Left cardiac atrium (tissue), 4 donors: ENCODE measurements around the gene IFI16. TPM values are rescaled to one million over a fixed set of nuclear protein-coding genes. Genes with fewer than 3 reads are reported as not detected.
A peak's percentile ranks its signal among the peaks of the same experiment; 100 is the strongest.

Source experiments
- ATAC-seq, 2 donors: fragments of 200-7000 bp; cut with Tn5 transposase; one replicate each; pipeline ENCODE4 v1.9.1; 2020; ENCODE audit warnings: mild to moderate bottlenecking in 2 of 2, moderate library complexity in 2 of 2
- DNase-seq: peaks from one replicate; pipeline ENCODE4 v3.0.0-alpha.2; 2020
- intact Hi-C, 2 donors: fragments of 100-400 bp; cut with DNase I; formaldehyde crosslinking; loops; one replicate each; pipeline versions ENCODE4 v1.14.1 to v1.15.1; 2022 to 2023
- long read RNA-seq: library from polyadenylated mRNA; unstranded; transcript quantifications from one replicate; pipeline ENCODE4 v2.0.0, GENCODE V29; 2021
- total RNA-seq, 2 donors: library from RNA; stranded (reverse); fragmentation: NEBNext Ultra II Directional; extraction: Animal tissue kit (Norgen Biotek cat#: 25700); gene quantifications; one replicate each; pipeline ENCODE4 v1.2.1, GENCODE V29; 2021
- donor health status: DM: no; HTN: yes; CAD: no.
- donor health status: DM: no; HTN: yes; CAD: no; lungs with severe emphysema.
- donor health status: DM: yes; HTN: yes; CAD: no.
- donor health status: Dilated cardiomyopathy.

IFI16 gene
- 10 to 100 TPM; 43.7 to 67.7 TPM for total RNA-seq
- long read RNA-seq, partial matches to known transcripts, result 4 of 11 reads
- long read RNA-seq, other reads (novel, unspliced or antisense), result 3 of 11 reads

DNA sequence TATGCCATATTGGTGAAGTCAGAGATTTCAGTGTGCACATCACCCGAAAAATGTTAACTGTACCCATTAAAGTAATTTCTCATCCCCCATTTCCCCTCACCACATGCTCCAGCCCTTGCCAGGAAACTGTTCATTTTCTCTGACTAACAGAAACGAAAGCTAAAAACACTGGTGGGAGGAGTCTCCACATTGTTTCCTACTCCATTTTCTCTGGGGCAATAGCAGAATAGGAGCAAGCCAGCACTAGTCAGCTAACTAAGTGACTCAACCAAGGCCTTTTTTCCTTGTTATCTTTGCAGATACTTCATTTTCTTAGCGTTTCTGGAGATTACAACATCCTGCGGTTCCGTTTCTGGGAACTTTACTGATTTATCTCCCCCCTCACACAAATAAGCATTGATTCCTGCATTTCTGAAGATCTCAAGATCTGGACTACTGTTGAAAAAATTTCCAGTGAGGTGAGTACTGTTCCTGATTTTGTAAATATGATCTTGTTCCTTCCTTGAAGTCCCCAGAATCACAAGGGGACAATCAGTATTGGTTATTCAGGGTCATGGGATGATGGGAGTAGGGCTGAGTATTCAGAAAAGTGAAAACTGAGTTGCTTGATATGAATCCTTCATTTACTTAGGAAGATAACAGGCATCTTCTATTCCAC is at the start of gene IFI16:
Gene IFI16 (plus strand): TSS at position 204 of the 658 bp plus-strand sequence. CDS start 4,774 bp downstream, outside the sequence.
- peak; percentile 92 to 95 for ATAC-seq
- intact Hi-C loops, result no loop called here
- DNase-seq, result peak; percentile 54

DNA sequence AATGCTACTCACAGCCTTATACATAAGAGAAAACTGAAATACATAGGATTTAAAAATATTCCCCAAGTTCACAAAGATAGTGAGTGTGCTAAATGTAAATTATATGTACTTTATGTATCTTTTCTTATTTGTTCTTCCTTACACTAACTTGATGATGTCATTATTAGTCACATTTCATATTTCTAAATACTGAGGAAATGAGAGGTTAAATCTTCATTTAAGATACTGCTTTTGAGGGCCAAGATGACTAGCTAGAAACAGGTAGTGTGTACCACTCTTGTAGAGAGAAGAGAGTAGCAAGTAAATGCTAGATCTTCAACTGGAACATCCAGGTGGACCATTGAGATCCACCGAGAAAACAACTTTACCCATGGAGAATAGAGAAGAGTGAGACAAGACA is 48.5 kb upstream of the IFI16 start:
- DNase-seq (no peak), ATAC-seq (no peak)
- intact Hi-C loops, result no loop called here

- ATAC-seq (no peak), DNase-seq (no peak)
- intact Hi-C loops, result no loop called here
Measured at GRCh38 chr1:158962983-158963382, 46.7 kb upstream of the IFI16 start.

- intact Hi-C loops, result no loop called here
- ATAC-seq, result no peak
- no peak for DNase-seq
Measured at GRCh38 chr1:158969166-158969565, 40.5 kb upstream of the IFI16 start.

- DNase-seq, result no peak
- intact Hi-C loops, result no loop called here
- no peak for ATAC-seq
Measured at GRCh38 chr1:158969855-158970254, 39.9 kb upstream of the IFI16 start.

DNA sequence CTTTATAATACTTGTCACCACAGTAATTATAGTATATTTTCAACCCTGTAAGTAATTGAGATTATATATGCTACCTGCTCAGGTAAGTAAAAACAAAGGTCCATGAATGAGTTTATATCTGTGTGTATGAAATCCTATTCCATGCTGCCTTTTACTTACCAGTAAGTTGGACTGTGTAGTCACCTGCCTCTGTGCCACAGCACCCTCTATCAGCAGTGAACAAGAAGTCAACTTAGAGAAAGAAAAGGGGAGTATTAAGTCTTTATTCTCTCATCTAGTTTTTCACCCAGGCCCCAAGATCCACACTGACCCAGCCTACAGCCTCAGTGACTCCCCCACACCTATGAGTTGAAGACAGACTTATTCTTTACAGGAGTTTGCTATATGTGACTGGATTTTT is 36.9 kb upstream of the IFI16 start:
- intact Hi-C loops, result no loop called here
- ATAC-seq, result no peak
- no peak for DNase-seq

GRCh38 chr1:158976219-158976618 is 33.5 kb upstream of the IFI16 start:
- no peak for ATAC-seq
- intact Hi-C loops, result no loop called here
- DNase-seq, result no peak

- ATAC-seq (no peak), DNase-seq (no peak)
Measured at GRCh38 chr1:158978730-158979129, 31.0 kb upstream of the IFI16 start.

DNA sequence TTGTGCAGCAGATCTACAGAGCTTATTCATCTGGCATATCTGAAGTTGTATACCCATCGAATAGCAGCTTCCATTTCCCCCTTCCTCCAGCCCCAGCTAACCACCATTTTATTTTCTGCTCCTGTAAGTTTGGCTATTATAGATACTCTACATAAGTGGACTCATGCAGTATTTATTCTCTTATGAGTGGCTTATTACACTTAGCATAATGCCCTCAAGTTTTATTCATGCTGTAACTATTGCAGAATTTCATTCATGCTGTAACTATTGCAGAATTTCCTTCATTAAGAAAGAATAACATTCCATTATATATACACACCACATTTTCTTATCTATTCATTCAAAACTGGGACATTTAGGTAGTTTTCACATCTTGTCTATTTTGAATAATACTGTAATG is 30.5 kb upstream of the IFI16 start:
- DNase-seq (no peak), ATAC-seq (no peak)
- intact Hi-C loops, result no loop called here

More at GRCh38 chr1:158978730-158979129, 31.0 kb upstream of the IFI16 start:
- intact Hi-C loops, result no loop called here

DNA sequence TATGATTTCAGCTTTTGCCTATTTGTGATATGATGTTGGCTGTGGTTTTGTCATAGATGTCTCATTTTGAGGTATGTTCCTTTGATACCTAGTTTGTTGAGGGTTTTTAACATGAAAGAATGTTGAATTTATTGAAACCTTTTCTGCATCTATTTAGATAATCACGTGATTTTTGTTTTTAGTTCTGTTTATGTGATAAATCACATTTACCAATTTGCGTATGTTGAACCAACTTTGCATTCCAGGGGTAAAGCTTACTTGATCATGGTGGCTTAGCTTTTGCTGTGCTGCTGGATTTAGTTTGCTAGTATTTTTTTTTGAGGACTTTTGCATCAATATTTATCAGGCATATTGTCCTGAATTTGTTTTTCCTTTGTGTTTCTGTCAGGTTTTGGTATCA is 26.5 kb upstream of the IFI16 start:
- ATAC-seq (no peak), DNase-seq (no peak)
- intact Hi-C loops, result no loop called here

DNA sequence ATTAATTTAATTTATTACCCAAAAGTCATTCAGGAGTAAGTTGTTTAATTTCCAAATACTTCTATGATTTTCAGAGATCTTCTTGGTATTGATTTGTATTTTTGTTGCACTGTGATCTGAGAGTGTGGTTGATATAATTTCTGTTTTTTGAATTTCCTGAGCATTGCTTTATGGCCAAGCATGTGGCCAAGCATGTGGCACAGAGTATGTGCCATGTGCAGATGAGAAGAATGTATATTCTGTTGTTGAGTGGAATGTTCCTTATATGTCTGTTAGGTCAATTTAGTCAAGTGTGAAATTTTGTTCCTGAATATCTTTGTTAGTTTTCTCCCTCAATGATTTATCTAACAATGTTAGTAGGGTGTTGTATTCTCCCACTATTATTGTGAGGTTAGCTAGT is 25.3 kb upstream of the IFI16 start:
- no peak for ATAC-seq
- no peak for DNase-seq
- intact Hi-C loops, result no loop called here

- DNase-seq, result no peak
- intact Hi-C loops, result no loop called here
- ATAC-seq, result no peak
Measured at GRCh38 chr1:158989424-158989823, 20.3 kb upstream of the IFI16 start.

- intact Hi-C loops, result loop anchor here in 1 of 2 donors (10.0 kb wide), 1 partner anchor 1028 kb away; no protein-coding TSS in a partner anchor
- no peak for DNase-seq
- no peak for ATAC-seq
Measured at GRCh38 chr1:158992787-158993312, 16.9 kb upstream of the IFI16 start.

GRCh38 chr1:158996998-158997397 is 12.7 kb upstream of the IFI16 start:
- DNase-seq (no peak), ATAC-seq (no peak)
- intact Hi-C loops, result loop anchor here in 1 of 2 donors (5.0 to 10.0 kb wide), 2 partner anchors 795 to 1032 kb away; no protein-coding TSS in a partner anchor

DNA sequence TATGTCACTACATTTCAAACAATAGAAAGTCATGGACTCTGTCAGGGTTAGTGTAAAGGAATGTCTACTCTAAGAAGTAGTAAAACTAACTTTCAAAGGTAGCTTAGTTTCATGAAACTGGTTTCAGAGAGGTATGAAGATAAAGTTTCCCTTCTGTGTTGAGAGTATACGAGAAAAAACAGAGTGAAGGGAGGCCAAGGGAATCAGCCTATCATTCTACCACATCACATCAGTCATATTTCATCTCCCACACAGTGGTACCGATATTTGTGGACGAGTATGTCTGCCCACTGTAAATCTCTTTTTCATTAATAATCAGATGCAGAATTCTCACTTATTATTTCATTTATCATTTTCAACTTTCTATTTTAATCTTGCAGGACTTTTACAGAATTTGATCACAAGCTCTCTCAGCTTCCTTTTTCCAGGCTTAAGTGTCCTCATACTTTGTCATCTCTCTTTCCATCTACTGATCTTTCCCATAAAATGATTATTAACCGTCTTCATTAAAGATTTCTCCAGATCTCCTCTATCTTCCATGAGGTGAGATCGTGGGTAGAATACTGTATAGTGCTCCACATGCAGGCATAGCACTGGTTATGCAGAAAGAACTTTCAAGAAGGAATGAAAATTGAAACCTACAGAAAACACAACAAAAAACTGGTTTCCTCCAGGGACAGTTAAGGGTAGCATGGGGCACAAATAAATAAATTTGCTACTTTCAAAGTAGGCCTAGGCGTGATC is 11.5 kb upstream of the IFI16 start:
- ATAC-seq, result peak in 1 of 2 donors; percentile 2
- intact Hi-C loops, result loop anchor here in 1 of 2 donors (5.0 to 10.0 kb wide), 2 partner anchors 796 to 1033 kb away; no protein-coding TSS in a partner anchor
- DNase-seq, result no peak

- intact Hi-C loops, result loop anchor here in 1 of 2 donors (5.0 to 10.0 kb wide), 2 partner anchors 796 to 1034 kb away; no protein-coding TSS in a partner anchor
- ATAC-seq, result peak; percentile 51 to 66
- DNase-seq, result peak; percentile 66
Measured at GRCh38 chr1:158998781-158999161, 10.9 kb upstream of the IFI16 start.

- ATAC-seq (peak; percentile 91 to 96), DNase-seq (peak; percentile 89)
- intact Hi-C loops, result loop anchor here in 1 of 2 donors (5.0 to 10.0 kb wide), 2 partner anchors 797 to 1035 kb away; no protein-coding TSS in a partner anchor
Measured at GRCh38 chr1:158999316-159000069, 10.2 kb upstream of the IFI16 start.

- DNase-seq (no peak), ATAC-seq (no peak)
- intact Hi-C loops, result no loop called here
Measured at GRCh38 chr1:159000070-159000409, 9.7 kb upstream of the IFI16 start.

DNA sequence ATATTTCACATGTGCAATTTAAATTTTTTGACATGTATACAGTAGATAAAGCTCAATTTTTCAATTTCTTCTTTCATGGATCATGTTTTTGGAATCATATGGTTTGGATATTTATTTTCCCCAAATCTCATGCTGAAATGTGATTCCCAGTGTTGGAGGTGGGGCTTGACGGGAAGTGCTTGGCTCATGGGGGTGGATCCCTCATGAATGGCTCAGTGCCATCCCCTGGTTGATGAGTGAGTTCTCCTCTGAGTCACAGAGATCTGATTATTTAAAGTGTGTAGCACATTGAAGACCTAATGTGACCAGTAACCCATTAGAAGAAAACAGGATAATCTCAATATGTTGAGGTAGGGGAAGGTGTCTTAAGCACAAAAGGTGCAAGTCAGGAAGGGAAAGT is 9.1 kb upstream of the IFI16 start:
- ATAC-seq, result peak; percentile 83 to 93
- DNase-seq, result peak; percentile 91
- intact Hi-C loops, result no loop called here
